Hematopoietic multipotent progenitor cell treated with erythropoietin and hydrocortisone succinate and interleukin-3 and kit ligand, for 15 days (in vitro differentiated cells): Measurements from ENCODE around the gene ARID3B.
"Not testable (repeated sequence)": the region's sequence is repeated elsewhere in the genome, so short reads cannot be mapped to it uniquely, and the experiment has no call there.

Experiments
- DNase-seq: peaks from one replicate; pipeline ENCODE4 v3.0.0-alpha.2; 2015; ENCODE audit warnings: low spot score

The ARID3B gene

DNA sequence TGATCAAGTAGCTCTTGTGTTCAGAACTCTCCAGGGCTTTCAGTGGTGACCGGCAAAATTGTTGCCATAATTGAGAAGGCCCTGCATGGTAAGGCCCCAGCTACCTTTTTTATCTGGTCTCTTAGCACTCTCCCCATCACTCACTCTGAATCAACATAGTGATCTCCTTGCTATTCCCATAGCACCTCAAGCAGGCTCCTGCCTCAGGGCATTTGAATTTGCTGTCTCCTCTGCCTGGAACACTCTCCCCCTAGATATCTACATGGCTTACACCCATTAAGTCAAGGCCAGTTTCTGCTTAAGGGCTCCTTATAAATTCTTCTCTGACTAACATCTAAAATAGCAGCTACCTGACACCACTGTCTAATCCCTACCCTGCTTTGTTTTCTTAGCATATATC is 3.3 kb upstream of the ARID3B start:
- no peak for DNase-seq

DNA sequence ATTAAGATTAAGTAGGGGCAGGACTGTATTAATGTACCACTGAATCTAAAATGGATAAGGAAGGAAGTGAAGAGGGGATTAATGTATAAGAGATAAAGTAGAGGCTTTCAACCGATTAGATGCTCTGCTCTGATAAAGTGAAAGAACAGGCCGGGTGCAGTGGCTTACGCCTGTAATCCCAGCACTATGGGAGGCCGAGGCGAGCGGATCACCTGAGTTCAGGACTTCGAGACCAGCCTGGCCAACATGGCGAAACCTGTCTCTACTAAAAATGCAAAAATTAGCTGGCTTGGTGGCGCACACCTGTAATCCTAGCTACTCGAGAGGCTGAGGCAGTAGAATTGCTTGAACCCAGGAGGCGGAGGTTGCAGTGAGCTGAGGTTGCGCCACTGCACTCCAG is 1.5 kb upstream of the ARID3B start:
- not testable (repeated sequence) for DNase-seq

DNA sequence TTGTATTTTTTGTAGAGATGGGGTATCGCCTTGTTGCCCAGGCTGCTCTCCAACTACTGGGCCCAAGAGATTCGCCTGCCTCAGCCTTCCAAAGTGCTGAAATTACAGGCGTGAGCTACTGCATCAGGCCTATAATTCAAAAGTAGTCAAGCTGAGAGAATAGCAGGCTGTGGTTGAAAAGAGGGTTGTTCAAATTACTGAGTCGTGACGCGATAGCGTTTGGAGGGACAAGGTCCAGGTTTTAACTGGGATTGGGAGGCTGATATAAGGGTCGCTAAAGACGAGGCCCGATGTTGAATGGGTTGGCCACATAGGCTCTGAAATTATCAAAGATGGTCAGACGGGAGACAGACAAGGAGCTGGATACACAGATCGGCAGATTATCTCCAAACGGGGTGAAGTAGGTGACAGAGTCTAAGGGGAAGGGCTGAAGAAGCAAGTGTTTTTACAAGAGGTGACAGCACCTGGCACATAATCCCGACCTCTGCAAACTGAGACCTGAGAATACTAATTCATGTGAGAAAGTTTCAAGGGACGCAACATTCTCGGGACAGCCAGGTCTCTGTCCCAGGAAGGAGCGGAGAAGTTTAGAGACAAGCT is 759 bp upstream of the ARID3B start:
- DNase-seq: peak; percentile 31

DNA sequence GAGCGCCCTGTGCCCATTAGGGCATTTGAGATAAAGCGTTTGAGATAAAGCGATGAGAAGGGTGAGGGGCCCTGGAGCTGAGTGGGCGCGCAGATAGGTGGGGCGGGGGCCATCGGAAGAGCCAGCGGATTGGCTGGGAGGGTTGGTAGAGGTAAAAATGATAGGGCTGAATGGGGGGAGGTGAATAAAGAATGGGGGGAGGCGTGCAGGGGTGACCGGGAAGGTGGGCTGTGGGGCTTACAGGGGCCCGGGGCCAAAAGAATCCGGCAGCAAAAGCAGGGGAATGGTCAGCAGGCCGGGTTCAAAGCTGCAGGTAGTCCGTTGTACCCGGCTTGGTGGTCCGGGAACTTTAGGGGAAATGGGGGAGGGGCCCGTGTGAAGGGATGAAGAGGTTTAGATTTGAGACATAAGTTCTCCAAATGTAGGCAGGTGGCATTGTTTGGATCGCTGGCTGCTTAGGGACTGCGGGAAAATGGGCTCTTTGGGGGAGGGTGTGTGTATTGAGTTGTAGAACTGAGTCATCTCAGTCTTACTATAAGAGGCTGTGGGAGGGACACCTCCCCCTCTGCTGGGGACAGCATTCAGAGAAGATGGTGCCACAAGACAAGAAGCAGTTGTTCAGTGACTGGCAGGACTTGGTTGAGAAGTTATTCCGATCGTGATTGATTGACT is 610 bp downstream of the ARID3B start:
- DNase-seq: peak; percentile 47

DNA sequence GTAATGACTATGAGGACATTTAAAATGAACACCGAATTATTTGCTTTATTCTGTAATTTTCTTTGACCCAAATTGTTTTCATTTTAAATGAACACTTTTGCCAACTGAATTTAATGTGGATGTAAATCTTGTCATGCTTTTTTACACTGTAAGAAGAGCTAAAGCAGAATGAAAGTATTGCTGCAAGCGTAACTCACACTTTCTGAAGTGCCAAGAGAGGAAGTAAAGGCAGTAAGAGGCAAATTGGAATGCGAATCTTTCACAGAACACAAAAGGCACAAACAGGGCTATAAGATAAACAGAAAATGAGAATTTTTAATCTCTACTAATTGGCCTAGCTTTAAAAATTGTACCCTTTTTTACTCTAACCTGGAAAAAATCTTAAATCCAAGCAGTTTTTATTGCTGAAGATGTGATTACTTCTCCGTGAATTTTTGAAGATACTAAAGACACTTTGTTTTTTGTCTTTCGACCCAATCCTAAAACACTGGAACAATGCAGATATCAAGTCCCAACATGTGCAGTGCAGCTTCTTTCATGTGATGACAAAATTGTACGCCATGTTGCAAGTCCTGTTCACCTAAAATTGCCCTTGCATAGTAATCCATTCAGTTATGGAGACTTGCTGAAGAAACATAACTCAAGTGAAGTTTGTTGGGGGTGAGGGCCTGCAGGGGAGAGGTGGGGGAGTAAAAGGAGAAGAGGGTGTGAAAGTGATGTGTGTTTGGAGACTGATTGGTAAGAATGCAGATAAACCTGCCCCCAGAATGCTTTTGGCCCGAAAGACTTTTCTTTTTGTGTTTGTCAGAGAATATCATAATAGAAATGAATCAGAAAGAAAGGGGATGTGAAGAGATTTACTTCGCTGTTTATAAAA is 1.4 kb downstream of the ARID3B start:
- DNase-seq: no peak

DNA sequence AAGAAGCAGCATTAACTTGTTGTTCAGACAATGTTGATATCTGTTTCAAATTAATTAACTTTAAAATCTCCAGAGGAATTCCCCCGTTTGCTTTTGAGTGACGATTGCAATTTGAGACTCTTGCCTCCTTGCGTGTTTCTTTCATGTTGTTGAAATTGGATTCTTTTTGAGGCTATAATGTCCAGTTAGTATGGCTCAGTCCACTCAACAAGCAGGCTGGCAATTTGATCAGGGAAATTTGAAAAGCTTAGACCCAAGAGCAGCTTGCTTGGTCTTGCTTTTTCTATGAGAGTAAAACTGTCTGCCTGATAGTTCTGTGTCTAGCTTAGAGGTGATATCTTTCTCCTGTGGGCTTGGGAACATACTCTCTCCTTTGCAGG is 2.0 kb downstream of the ARID3B start:
- no peak for DNase-seq

DNA sequence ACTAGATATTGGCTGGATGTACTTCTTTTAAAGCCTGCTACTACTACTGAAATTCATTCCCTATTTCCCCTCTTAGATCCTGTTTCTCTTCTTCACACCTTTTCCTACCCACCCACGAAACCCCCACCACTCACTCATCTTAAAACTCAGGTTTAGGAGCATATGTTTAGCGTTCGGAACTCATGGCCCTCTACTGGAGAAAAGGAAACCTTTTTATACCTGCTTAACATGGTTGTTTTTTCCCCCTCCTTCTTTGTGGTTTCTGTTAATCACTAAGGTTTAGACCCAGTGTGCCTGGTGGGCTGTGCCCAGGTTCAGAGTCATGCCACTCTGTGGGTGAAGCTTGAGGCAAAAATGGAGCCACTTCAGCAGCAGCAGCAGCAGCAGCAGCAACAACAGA is 2.6 kb downstream of the ARID3B start:
- no peak for DNase-seq

DNA sequence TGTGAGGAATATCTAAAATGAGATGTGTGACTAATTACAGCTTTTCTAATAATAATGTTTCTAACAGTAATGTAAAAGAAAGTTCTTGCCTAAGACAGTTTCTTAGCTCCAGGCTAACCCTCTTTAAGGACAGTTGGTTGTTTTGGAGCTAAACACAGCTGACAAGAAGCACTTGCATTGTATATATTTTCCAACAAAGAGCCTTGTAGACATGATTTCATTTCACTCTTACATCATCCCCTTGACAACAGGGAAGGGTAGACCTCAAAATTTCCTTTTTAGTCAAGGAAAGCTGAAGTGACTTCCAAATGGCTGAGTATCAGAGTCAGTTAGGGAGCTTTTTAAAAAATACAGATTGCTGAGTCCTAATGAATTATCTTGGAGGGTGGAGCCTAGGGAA is 4.1 kb downstream of the ARID3B start:
- no peak for DNase-seq

DNA sequence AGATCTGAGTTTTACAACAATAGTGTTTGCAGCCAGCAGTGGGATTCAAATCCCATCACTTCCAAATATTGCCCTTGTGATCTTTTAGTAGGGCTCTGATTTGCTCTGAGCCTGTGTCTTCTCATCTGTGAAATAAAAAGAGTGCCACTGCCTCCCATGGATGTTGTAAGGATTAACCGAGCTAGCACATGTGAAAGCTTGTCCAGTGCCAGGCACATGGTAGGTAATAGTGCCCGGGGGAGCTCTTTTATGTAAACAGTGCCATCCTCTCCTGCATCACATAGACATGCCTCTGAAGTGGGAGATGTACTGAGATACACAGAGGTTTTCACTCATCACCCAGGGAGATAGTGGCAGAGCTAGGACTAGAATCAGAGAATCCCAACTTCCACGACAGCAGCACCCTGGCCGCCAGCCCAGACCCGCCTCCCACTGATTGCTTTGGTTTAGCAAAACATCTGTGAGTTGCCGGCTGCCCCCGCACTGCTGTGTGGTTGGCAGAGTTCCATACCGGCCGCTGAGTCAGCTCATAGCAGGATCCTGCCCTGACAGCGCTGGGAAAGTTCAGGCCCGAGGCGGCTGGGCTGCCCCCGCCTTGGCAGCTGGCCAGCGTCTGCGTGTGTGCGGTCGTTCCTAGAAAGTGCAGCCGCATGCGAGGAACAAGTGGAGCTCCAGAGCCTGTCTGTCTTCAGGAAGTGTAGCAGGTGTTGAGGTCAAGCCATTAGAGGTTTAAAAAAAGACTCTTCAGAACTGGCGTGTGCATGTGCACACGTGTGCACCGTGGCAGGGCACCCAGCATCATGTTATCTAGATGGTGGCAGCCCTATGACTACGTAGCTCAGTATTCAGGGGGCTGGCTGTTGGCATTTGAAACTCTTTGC is 5.0 kb downstream of the ARID3B start:
- peak; percentile 97 for DNase-seq

DNA sequence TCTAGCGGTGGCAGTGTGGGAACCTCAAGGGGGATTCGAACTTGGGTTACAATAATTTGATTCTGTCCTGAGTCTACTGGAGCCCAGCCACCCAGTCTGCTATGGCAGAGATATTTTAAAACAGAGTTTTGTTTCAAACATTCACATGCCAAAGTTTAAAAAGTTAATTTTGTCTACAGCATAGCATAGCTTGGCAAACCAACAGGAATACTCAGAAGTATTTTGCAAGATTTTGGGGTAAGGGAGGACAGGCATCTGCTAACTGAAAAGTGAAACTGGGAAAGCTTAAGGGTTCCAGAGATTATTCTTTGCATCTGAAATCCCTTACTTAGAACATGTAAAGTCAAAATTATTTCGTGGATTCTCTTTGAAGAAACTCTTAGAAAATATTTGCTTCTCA is 6.6 kb downstream of the ARID3B start:
- no peak for DNase-seq

DNA sequence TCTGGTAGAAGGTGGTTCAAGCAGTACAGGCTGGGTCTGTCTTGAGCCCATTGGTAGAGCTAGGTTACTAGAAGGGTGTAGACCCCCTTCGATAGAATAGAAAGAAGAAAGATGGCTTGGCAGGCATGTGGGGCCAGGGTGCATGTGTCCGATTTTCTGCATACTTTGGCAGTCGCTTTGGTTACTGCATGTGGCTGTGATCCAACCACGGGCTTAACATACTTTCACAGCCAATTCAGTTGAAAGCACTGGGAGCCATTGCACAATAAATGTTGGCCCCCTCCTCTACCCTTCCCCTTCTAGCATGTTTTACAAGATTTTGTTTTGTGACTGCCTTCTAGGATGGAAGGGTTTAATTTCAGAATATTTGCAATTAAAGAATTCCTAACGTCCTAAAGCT is 7.2 kb downstream of the ARID3B start:
- no peak for DNase-seq

DNA sequence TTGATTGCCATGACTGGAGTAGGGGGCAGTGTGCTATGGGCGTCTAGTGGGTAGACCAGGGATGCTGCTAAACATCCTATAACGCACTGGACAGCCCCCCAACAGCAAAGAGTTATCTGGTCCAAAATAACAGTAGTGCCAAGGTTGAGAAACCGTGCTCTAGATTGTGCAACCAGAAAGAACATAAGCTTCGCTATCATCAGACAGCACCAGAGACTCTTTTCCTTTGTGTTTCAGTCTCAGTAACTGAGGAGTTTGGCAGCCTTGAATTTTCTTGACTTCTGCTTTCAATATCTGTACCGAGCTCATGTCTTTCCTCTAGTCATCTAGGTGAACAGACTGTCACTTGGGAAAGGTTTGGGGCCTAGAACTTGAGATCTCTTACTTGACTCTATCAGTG is 8.8 kb downstream of the ARID3B start:
- DNase-seq: no peak

DNA sequence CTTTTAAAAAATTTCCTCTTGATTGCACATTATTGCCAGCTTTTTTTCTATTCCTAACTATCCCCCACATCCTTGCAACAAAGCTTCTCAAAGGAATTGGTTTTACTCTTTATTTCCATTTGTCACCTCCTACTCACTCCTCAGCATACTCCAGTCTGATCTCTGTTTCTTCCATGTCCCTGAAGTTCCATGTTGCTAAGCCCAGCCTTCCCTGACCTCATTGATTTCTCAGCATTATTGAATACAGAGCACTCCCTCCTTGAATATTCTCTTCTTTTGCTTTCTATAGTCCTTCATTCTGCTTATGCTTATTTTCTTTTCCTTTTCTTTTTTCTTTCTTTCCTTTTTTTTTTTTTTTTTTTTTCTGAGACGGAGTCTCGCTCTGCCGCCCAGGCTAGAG is 10.7 kb downstream of the ARID3B start:
- no peak for DNase-seq

DNA sequence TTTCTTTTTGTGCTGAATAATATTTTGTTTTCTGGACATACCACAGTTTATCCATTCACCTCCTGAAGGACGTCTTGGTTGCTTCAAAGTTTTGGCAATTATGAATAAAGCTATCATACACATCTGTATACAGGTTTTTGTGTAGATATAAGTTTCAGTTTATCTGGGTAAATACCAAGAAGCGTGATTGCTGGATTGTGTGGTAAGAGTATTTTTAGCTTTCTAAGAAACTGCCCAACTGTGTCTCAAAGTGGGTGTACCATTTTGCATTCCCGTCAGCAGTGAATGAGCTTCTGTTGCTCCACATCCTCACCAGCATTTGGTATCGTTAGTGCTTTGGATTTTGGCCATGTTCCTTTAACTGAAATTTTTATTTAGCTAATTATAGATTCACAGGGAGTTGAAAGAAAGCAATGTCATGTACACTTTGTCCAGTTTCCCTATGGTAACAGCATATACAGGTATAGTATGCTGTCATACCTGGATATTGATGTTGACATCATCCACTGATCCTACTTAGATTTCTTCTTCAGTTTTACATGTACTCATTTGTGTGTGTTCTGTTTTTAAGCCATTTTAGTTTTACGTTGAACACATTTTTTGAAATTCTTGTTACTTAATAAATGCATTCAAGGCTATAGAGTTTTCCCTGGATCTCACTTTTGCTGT is 11.9 kb downstream of the ARID3B start:
- DNase-seq: no peak

DNA sequence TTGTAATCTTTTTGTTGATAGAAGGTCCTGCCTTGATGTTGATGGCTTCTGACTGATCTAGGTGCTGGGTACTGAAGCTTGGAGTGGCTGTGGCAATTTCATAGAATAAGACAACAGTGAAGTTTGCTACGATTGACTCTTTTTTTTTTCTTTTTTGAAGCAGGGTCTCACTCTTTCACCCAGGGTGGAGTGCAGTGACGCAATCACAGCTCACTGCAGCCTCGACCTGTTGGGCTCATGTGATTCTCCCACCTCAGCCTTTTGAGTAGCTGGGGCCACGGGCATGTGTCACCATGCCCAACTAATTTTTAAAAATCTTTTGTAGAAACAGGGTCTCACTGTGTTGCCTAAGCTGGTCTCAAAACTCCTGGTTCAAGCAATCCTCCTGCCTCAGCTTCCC is 14.2 kb downstream of the ARID3B start:
- DNase-seq: no peak

DNA sequence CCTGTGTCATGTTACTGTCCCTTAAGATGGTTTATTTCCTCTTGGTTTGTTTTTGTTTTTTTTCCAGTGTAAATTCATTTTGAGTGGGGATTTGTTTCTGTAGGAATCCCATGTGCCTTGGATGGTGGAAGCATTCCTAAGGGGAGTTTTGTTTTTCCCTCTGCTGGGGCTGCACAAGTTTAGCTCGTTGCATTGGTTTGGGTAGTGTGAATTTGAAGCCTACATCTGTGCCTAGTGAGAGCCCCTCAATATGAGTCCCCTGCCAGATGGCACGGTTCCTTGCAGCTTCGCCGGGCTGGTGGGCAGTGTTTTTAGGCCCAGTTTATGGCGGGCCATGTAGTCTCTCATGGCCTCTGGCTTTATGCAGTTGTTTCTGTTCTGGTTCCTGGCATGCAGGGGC is 17.7 kb downstream of the ARID3B start:
- no peak for DNase-seq

DNA sequence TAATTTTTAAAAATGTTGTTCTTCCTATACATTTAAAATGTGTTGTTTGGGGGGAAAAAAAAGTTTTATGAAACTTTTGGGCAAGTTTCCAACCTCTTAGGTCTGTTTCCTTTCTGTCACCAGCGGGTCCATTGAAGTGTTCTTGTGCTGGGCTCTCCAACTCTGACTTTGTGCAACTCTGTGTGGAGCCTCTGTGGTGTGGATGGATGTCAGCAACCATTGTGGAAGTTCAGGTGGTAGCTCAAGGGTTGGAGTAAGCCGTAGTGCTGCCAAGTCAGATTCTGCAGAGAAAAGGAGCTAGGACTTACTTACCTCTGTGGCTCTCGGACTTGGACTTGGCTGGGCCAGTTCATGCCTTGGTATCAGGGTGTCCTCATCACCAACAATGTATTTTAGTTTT is 22.4 kb downstream of the ARID3B start:
- no peak for DNase-seq

DNA sequence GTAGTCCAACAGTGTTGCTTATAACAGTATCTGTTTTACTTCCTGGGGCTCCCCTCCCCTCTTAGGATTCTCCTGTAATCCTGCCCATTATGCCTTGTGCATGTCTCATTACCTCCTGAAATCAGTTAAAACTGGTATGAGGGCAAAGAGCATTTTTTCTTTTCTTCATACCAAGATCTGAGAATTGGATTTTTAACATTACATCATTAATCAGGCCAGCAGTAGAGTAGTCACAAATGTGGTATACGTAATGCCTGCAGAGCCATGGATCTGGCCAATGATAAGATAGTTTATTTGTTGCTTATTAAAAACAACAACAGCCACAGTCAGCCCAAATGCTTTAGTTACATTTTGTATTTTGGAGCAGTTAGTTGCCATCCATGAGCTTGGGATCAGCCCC is 23.2 kb downstream of the ARID3B start:
- DNase-seq: no peak

DNA sequence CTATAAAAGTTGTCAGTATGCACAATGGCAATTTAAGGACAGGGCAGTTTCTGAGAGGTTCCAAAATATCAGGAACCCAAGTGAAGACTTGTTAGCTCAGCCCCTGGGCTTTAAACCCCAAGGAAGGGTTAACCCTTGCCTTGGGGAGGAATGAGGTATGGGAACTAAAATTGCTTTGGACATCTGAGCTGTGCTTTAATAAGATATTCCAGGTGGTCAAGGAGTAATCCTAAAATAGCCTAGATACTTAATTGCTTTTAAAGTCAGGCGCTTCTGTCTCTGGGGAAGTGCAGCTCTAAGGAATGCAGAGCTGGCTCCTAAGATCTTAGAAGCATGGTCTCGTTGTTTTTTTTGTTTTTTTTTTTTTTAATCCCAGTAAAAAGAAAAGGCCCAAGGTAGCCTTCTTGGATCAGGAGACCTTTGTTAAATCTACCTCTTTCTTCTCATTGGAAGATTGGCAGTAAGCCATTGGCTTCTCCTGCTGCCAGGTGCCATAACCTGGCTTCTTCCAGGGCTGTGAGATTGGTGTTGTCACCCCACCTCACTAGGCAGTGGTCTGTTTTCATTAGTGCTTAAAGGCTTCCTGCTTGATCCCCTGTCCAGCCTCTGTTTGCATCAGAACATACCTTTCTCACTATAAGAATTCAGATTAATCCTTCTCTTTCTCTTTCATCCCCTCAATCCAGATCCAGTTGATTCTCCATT is 24.5 kb downstream of the ARID3B start:
- DNase-seq: no peak

DNA sequence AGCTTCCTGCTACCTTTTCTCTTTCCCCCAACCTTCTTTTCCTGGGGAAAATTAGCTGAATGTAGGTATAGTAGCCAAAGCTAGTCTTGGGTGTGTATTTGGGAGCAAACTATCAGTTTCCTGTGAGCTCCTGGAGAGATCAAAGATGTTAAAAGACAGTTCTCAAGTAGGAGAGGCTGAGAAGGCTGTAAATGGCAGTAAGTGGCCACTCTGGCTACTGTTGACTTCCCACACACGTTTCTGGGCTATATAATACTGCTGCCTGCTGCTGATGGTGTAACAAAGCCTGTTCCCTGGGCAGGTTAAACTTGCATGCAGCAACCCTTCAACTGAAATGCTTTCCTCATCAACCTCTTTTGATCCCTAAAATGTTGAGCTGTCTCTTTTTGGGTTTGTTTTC is 27.6 kb downstream of the ARID3B start:
- DNase-seq: no peak

DNA sequence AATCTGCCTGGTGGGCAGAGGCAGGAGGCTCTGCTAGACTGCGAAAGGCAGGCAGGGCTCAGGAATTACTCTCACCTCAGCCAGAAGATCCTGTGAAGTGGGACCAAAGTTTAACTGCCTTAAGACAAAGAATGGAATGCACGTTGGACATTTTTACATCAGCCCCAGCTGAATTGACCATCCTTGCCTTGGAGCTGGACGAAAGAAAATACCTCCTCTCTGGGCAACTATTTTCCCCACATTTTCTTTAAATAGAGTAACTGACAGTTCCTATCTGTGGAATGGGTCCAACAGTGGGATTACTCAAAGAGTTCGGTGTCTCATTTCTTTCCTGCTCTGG is 28.7 kb downstream of the ARID3B start:
- no peak for DNase-seq
